ENCODE results near the gene DPH2. TPM values are rescaled to one million over a fixed set of nuclear protein-coding genes. Genes with fewer than 3 reads are reported as not detected.

The DPH2 gene
- total RNA-seq, 4 donors from 2014 or later, result 10.4 to 16.8 (median 12.3) TPM

- TF ChIP-seq CTCF (IDR thresholded peaks at IDR 0.05; ENCODE audit: low read depth), result no peak
These were observed 23.4 kb upstream of the DPH2 start, which contains the start of gene IPO13 for GRCh38 chr1:43946236-43947060. Gene IPO13 (plus strand): TSS chr1:43946950. CDS start chr1:43947601, 651 bp downstream.

- TF ChIP-seq CTCF (IDR thresholded peaks at IDR 0.05; ENCODE audit: low read depth), result no peak
These were observed 22.5 kb upstream of the DPH2 start for GRCh38 chr1:43947061-43947873.

GRCh38 chr1:43947874-43948437, 21.9 kb upstream of the DPH2 start:
- TF ChIP-seq CTCF (IDR thresholded peaks at IDR 0.05; ENCODE audit: low read depth), result no peak

GRCh38 chr1:43949678-43950077, 20.1 kb upstream of the DPH2 start:
- no peak for TF ChIP-seq CTCF (IDR thresholded peaks at IDR 0.05; ENCODE audit: low read depth)

GRCh38 chr1:43951021-43951985, 18.5 kb upstream of the DPH2 start:
- TF ChIP-seq CTCF (IDR thresholded peaks at IDR 0.05; ENCODE audit: low read depth), result no peak

GRCh38 chr1:43952731-43953346, 17.0 kb upstream of the DPH2 start:
- no peak for TF ChIP-seq CTCF (IDR thresholded peaks at IDR 0.05; ENCODE audit: low read depth)

Data from subcutaneous adipose tissue (tissue), 4 donors.